Mesenchymal stem cell (in vitro differentiated cells and primary cell): ENCODE data around the gene RHEB.

Experiments
- DNase-seq: peaks from one replicate; pipeline ENCODE4 v3.0.0-alpha.2; 2013
- H2AFZ ChIP-seq: one replicate; pipeline ENCODE4 v1.6.1; 2013; ENCODE audit warnings: low read depth, mild to moderate bottlenecking, control low read depth, inconsistent platforms, low read length, moderate library complexity
- H2AK5ac ChIP-seq: 2 replicates; pipeline ENCODE4 v1.6.1; 2013; ENCODE audit warnings: low read length, moderate library complexity, mild to moderate bottlenecking, inconsistent platforms; ENCODE audit not compliant: severe bottlenecking
- H2BK120ac ChIP-seq: one replicate; pipeline ENCODE4 v1.6.1; 2013; ENCODE audit warnings: low read depth, mild to moderate bottlenecking, inconsistent platforms, low read length, moderate library complexity
- H2BK12ac ChIP-seq, 2 experiments: one replicate each; pipeline ENCODE4 v1.6.1; 2013; ENCODE audit warnings: inconsistent platforms in 2 of 2, low read length in 2 of 2, mild to moderate bottlenecking in 2 of 2, moderate library complexity in 2 of 2, control low read depth in 1 of 2
- H2BK15ac ChIP-seq: one replicate; pipeline ENCODE4 v1.6.1; 2013; ENCODE audit warnings: mild to moderate bottlenecking, low read depth, inconsistent platforms; ENCODE audit not compliant: poor library complexity, severe bottlenecking
- H2BK5ac ChIP-seq: 2 replicates; pipeline ENCODE4 v1.6.1; 2013; ENCODE audit warnings: low read depth, mild to moderate bottlenecking, low read length, control low read depth, inconsistent platforms; ENCODE audit not compliant: poor library complexity, severe bottlenecking
- H3K14ac ChIP-seq, 2 experiments: one replicate each; pipeline ENCODE4 v1.6.1; 2013; ENCODE audit warnings: inconsistent platforms in 2 of 2, low read length in 2 of 2, control low read depth in 1 of 2, mild to moderate bottlenecking in 1 of 2, moderate library complexity in 1 of 2
- H3K18ac ChIP-seq, 2 experiments: one replicate each; pipeline ENCODE4 v1.6.1; 2013; ENCODE audit warnings: inconsistent platforms in 2 of 2, low read length in 2 of 2, control low read depth in 1 of 2, low read depth in 1 of 2, mild to moderate bottlenecking in 1 of 2
- H3K23ac ChIP-seq, 2 experiments: one replicate each; pipeline ENCODE4 v1.6.1; 2013; ENCODE audit warnings: inconsistent platforms in 2 of 2, low read length in 2 of 2, mild to moderate bottlenecking in 2 of 2, moderate library complexity in 2 of 2, control low read depth in 1 of 2
- H3K27ac ChIP-seq: 2 replicates; pipeline ENCODE4 v1.5.1; 2013; ENCODE audit warnings: mild to moderate bottlenecking, moderate library complexity, low read length, control low read depth, inconsistent platforms; ENCODE audit not compliant: poor library complexity, severe bottlenecking
- H3K27me3 ChIP-seq, 2 experiments: 2 replicates each; pipeline versions ENCODE4 v1.6.1 to v1.7.0; 2013; ENCODE audit warnings: low read length in 2 of 2, mild to moderate bottlenecking in 2 of 2, moderate library complexity in 2 of 2, control low read depth in 1 of 2, inconsistent platforms in 1 of 2; ENCODE audit not compliant: control insufficient read depth in 1 of 2, insufficient read depth in 1 of 2
- H3K36me3 ChIP-seq, 2 experiments: 2 replicates each; pipeline versions ENCODE4 v1.6.1 to v1.7.0; 2013; ENCODE audit warnings: low read length in 2 of 2, control low read depth in 1 of 2, inconsistent platforms in 1 of 2, low read depth in 1 of 2, mild to moderate bottlenecking in 1 of 2; ENCODE audit not compliant: insufficient read depth in 2 of 2, control insufficient read depth in 1 of 2
- H3K4ac ChIP-seq, 2 experiments: one replicate each; pipeline ENCODE4 v1.6.1; 2013; ENCODE audit warnings: inconsistent platforms in 2 of 2, low read length in 2 of 2, mild to moderate bottlenecking in 2 of 2, moderate library complexity in 2 of 2, control low read depth in 1 of 2, low read depth in 1 of 2
- H3K4me1 ChIP-seq: 2 replicates; pipeline ENCODE4 v1.6.1; 2013; ENCODE audit warnings: low read depth, low read length, control low read depth; ENCODE audit not compliant: control insufficient read depth, insufficient read depth
- H3K4me2 ChIP-seq: 2 replicates; pipeline ENCODE4 v1.6.1; 2013; ENCODE audit warnings: low read length, mild to moderate bottlenecking, inconsistent platforms; ENCODE audit not compliant: poor library complexity, severe bottlenecking
- H3K4me3 ChIP-seq, 2 experiments: 2 replicates each; pipeline versions ENCODE4 v1.5.1 to v1.7.0; 2013; ENCODE audit warnings: low read length in 2 of 2, mild to moderate bottlenecking in 2 of 2, control low read depth in 1 of 2, low read depth in 1 of 2; ENCODE audit not compliant: insufficient read depth in 1 of 2
- H3K79me1 ChIP-seq: replicated peaks from 2 replicates; pipeline ENCODE4 v1.6.1; 2013; ENCODE audit warnings: mild to moderate bottlenecking, control low read depth, low read length, inconsistent platforms; ENCODE audit not compliant: poor library complexity, severe bottlenecking
- H3K9ac ChIP-seq: 2 replicates; pipeline ENCODE4 v1.7.0; 2013; ENCODE audit warnings: mild to moderate bottlenecking, low read length, moderate library complexity
- H3K9me3 ChIP-seq: 2 replicates; pipeline ENCODE4 v1.7.0; 2013; ENCODE audit warnings: mild to moderate bottlenecking, low read length; ENCODE audit not compliant: control insufficient read depth
- H4K8ac ChIP-seq: one replicate; pipeline ENCODE4 v1.6.1; 2013; ENCODE audit warnings: inconsistent platforms, mild to moderate bottlenecking, low read length, moderate library complexity
- H4K91ac ChIP-seq: one replicate; pipeline ENCODE4 v1.6.1; 2013; ENCODE audit warnings: mild to moderate bottlenecking, low read length, inconsistent platforms
- WGBS: methylation state at CpG from one replicate; pipeline ENCODE4 v1.1.7; 2013; ENCODE audit warnings: mixed read lengths; 5-methylcytosine and 5-hydroxymethylcytosine counted together

RHEB gene

GRCh38 chr7:151439855-151440798, 79.6 kb downstream of the RHEB start, which contains the start of gene CRYGN:
Gene CRYGN (minus strand): TSS chr7:151440141. CDS start chr7:151439917, 224 bp downstream.
- H2BK120ac ChIP-seq, result no peak within 1 kb of the TSS
- no peak within 1 kb of the TSS for H3K27ac ChIP-seq
- H4K8ac ChIP-seq, result no peak within 1 kb of the TSS
- no peaks in the 10 kb centered on the region for H3K79me1 ChIP-seq
- peak within 1 kb of the TSS in 1 of 2 experiments; percentile 48 for H3K23ac ChIP-seq
- no peak within 1 kb of the TSS for H2AFZ ChIP-seq
- H3K9ac ChIP-seq, result peak within 1 kb of the TSS; percentile 67
- no peak within 1 kb of the TSS for H3K4ac ChIP-seq
- peaks cover 5 to 28% of the 10 kb centered on the region in 2 experiments for H3K27me3 ChIP-seq
- H2BK5ac ChIP-seq, result no peak within 1 kb of the TSS
- no peak for DNase-seq
- H3K4me3 ChIP-seq, result peak within 1 kb of the TSS; percentile 17 to 29
- H3K4me2 ChIP-seq, result peak within 1 kb of the TSS; percentile 77
- no peaks in the 10 kb centered on the region for H3K9me3 ChIP-seq
- H2BK15ac ChIP-seq, result peak within 1 kb of the TSS; percentile 82
- H3K4me1 ChIP-seq, result peaks cover 16% of the 10 kb centered on the region
- H2AK5ac ChIP-seq, result no peak within 1 kb of the TSS
- peak within 1 kb of the TSS in 1 of 2 experiments; percentile 4 for H3K14ac ChIP-seq
- H4K91ac ChIP-seq, result no peak within 1 kb of the TSS
- no peaks in the 10 kb centered on the region for H3K36me3 ChIP-seq
- no peak within 1 kb of the TSS for H3K18ac ChIP-seq
- 10% methylated on average over 35 of the region's 51 CpGs for whole genome bisulfite sequencing
- H2BK12ac ChIP-seq, result peak within 1 kb of the TSS in 1 of 2 experiments; percentile 29

- Histone ChIP-seq H2BK120ac (no peak overlapping the region), H2AFZ (no peak overlapping the region), H3K9me3 (no peaks in the 10 kb centered on the region), H3K27me3 (peaks cover 5 to 29% of the 10 kb centered on the region in 2 experiments), H3K18ac (no peak overlapping the region), H2BK5ac (no peak overlapping the region), H3K14ac (no peak overlapping the region), H3K4me3 (no peak overlapping the region), H2AK5ac (no peak overlapping the region), H3K27ac (no peak overlapping the region), H3K4me1 (peaks cover 16% of the 10 kb centered on the region), H3K9ac (peak overlapping the region; percentile 67), H3K4ac (no peak overlapping the region), H4K91ac (no peak overlapping the region), H4K8ac (no peak overlapping the region), H2BK12ac (no peak overlapping the region), H3K23ac (no peak overlapping the region), H2BK15ac (no peak overlapping the region), H3K79me1 (no peaks in the 10 kb centered on the region), H3K4me2 (peak overlapping the region; percentile 77), H3K36me3 (no peaks in the 10 kb centered on the region)
- DNase-seq, result no peak
- WGBS, result 86% methylated on average over 17 of the region's 17 CpGs
Measured at GRCh38 chr7:151438864-151439601, 80.7 kb downstream of the RHEB start.

GRCh38 chr7:151437866-151438516, 81.7 kb downstream of the RHEB start:
- Histone ChIP-seq H3K4me1 (peaks cover 20% of the 10 kb centered on the region), H2BK12ac (no peak overlapping the region), H3K27ac (no peak overlapping the region), H3K36me3 (no peaks in the 10 kb centered on the region), H3K4me2 (no peak overlapping the region), H3K9me3 (no peaks in the 10 kb centered on the region), H3K4me3 (no peak overlapping the region), H3K79me1 (no peaks in the 10 kb centered on the region), H4K8ac (no peak overlapping the region), H3K9ac (no peak overlapping the region), H3K23ac (no peak overlapping the region), H3K4ac (no peak overlapping the region), H2AFZ (no peak overlapping the region), H4K91ac (no peak overlapping the region), H2BK5ac (no peak overlapping the region), H2AK5ac (no peak overlapping the region), H2BK120ac (no peak overlapping the region), H3K27me3 (peaks cover 5 to 39% of the 10 kb centered on the region in 2 experiments), H3K18ac (no peak overlapping the region), H2BK15ac (no peak overlapping the region), H3K14ac (no peak overlapping the region)
- 90% methylated on average over 23 of the region's 23 CpGs for WGBS
- no peak for DNase-seq
